OCI-LY7 (cell line): Measurements from ENCODE around the gene MRAP. TPM values are rescaled to one million over a fixed set of nuclear protein-coding genes. Genes with fewer than 3 reads are reported as not detected.

Experiments used
- BruUV-seq: library from RNA; stranded (reverse); fragments of 400-500 nt; replicated peaks from 2 replicates; lab custom pipeline; 2021; lab: Mats Ljungman, UMichigan
- CTCF ChIA-PET: fragments of 300-600 bp; sonication (Branson Sonifier 250); formaldehyde crosslinking; loops from one replicate; lab custom pipeline; 2022; ENCODE audit warnings: antibody characterized with exemption; ENCODE audit not compliant: unreplicated experiment; lab: Charles Lee
- POLR2A ChIA-PET: fragments of 300-600 bp; sonication (Branson Sonifier 250); formaldehyde crosslinking; loops from one replicate; lab custom pipeline; 2022; ENCODE audit warnings: antibody characterized with exemption; lab: Charles Lee
- DNase-seq: peaks from one replicate; pipeline ENCODE4 v3.0.0-alpha.2; 2015; ENCODE audit warnings: low spot score
- H2AFZ ChIP-seq: fragments of 200-600 bp; sonication (generic), shearing (Covaris generic); 2 replicates; pipeline ENCODE4 v1.6.1; 2014; ENCODE audit warnings: mild to moderate bottlenecking, antibody characterized with exemption, low read length, moderate library complexity
- H3K27ac ChIP-seq: fragments of 200-600 bp; sonication (generic); 2 replicates; pipeline ENCODE4 v1.5.1; 2014; ENCODE audit warnings: mixed run types, low read depth, mild to moderate bottlenecking, moderate library complexity, low read length, inconsistent platforms; ENCODE audit not compliant: poor library complexity, severe bottlenecking
- H3K36me3 ChIP-seq: fragments of 200-600 bp; sonication (generic); 2 replicates; pipeline ENCODE4 v1.6.1; 2014; ENCODE audit warnings: mild to moderate bottlenecking, antibody characterized with exemption, low read length, moderate library complexity, mixed read lengths; ENCODE audit not compliant: insufficient read depth
- H3K4me1 ChIP-seq: fragments of 200-600 bp; sonication (generic); 2 replicates; pipeline ENCODE4 v1.5.1; 2014; ENCODE audit warnings: mild to moderate bottlenecking, low read length; ENCODE audit not compliant: insufficient read depth, poor library complexity, severe bottlenecking
- H3K4me2 ChIP-seq: fragments of 200-600 bp; sonication (generic); 2 replicates; pipeline ENCODE4 v1.6.1; 2014; ENCODE audit warnings: mild to moderate bottlenecking, low read length
- H3K4me3 ChIP-seq: fragments of 200-600 bp; sonication (generic); 2 replicates; pipeline ENCODE4 v1.5.1; 2014; ENCODE audit warnings: mild to moderate bottlenecking, low read depth, low read length; ENCODE audit not compliant: poor library complexity, severe bottlenecking
- H3K79me2 ChIP-seq: fragments of 200-600 bp; sonication (generic); 2 replicates; pipeline ENCODE4 v1.6.1; 2016; ENCODE audit warnings: low read depth, mild to moderate bottlenecking, low read length, moderate library complexity, mixed read lengths; ENCODE audit not compliant: insufficient read depth
- H3K9me2 ChIP-seq: fragments of 200-600 bp; sonication (generic); 2 replicates; pipeline ENCODE4 v1.6.1; 2016; ENCODE audit warnings: mild to moderate bottlenecking, low read length, mixed read lengths; ENCODE audit not compliant: insufficient read depth
- H3K9me3 ChIP-seq: fragments of 200-600 bp; sonication (generic); 2 replicates; pipeline ENCODE4 v1.6.1; 2014; ENCODE audit warnings: mild to moderate bottlenecking, mixed run types, low read length, mixed read lengths
- H4K20me1 ChIP-seq: fragments of 200-600 bp; sonication (generic); 2 replicates; pipeline ENCODE4 v1.6.1; 2014; ENCODE audit warnings: mild to moderate bottlenecking, antibody characterized with exemption, low read length, moderate library complexity, mixed read lengths; ENCODE audit not compliant: insufficient read depth
- CTCF ChIP-seq: fragments of 200-600 bp; sonication (generic); conservative IDR thresholded peaks from 2 replicates; pipeline ENCODE4 v1.5.1; 2014; ENCODE audit warnings: mild to moderate bottlenecking, antibody characterized with exemption, low read length, moderate library complexity, mixed read lengths
- EZH2phosphoT487 ChIP-seq: fragments of 200-600 bp; sonication (generic); IDR thresholded peaks from 2 replicates; pipeline ENCODE4 v1.6.1; 2018; ENCODE audit warnings: low read depth, borderline replicate concordance, mild to moderate bottlenecking, mixed run types, antibody characterized with exemption, low read length, moderate library complexity, mixed read lengths
- intact Hi-C: fragments of 100-400 bp; cut with micrococcal nuclease; formaldehyde crosslinking; loops from one replicate; pipeline ENCODE4 v1.10.0; 2022; ENCODE audit not compliant: unreplicated experiment
- total RNA-seq, 2 experiments: library from RNA; depleted of rRNA in 1 of 2; stranded (reverse); fragments of >200 nt in 1 of 2; shearing (Covaris generic) in 1 of 2; gene quantifications; 2 replicates each; pipeline ENCODE4 v1.2.3, GENCODE V29; 2014 to 2022

MRAP gene
- total RNA-seq, 2 experiments from 2014 or later = not detected

- TF ChIP-seq CTCF (no peak), EZH2phosphoT487 (no peak)
- Histone ChIP-seq H3K79me2 (no peaks in the 10 kb centered on the region), H3K4me3 (no peak overlapping the region), H3K27ac (no peak overlapping the region), H2AFZ (no peak overlapping the region), H3K4me2 (no peak overlapping the region), H4K20me1 (no peaks in the 10 kb centered on the region), H3K9me2 (no peaks in the 10 kb centered on the region), H3K36me3 (peaks cover 97% of the 10 kb centered on the region), H3K4me1 (no peaks in the 10 kb centered on the region), H3K9me3 (no peaks in the 10 kb centered on the region)
- no TSS peak for BruUV-seq
- intact Hi-C loops = no loop called here
- DNase-seq = no peak
- ChIA-PET CTCF (no interaction called here), POLR2A (interaction anchor here (1.0 kb wide), 1 partner anchor 14 kb away, joined by 8 read pairs; no protein-coding TSS in a partner anchor)
These were observed 17.9 kb downstream of the MRAP start for GRCh38 chr21:32316361-32317215.

- BruUV-seq = no TSS peak
- H4K20me1 ChIP-seq = no peaks in the 10 kb centered on the region
- intact Hi-C loops = no loop called here
- H2AFZ ChIP-seq = no peak overlapping the region
- no peak overlapping the region for H3K27ac ChIP-seq
- no peaks in the 10 kb centered on the region for H3K9me2 ChIP-seq
- ChIA-PET POLR2A (interaction anchor here (1.0 kb wide), 1 partner anchor 13 kb away, joined by 8 read pairs; no protein-coding TSS in a partner anchor), CTCF (no interaction called here)
- H3K9me3 ChIP-seq = no peaks in the 10 kb centered on the region
- H3K36me3 ChIP-seq = peaks cover 96% of the 10 kb centered on the region
- H3K4me1 ChIP-seq = no peaks in the 10 kb centered on the region
- H3K4me2 ChIP-seq = no peak overlapping the region
- TF ChIP-seq EZH2phosphoT487 = no peak
- TF ChIP-seq CTCF = no peak
- no peaks in the 10 kb centered on the region for H3K79me2 ChIP-seq
- no peak overlapping the region for H3K4me3 ChIP-seq
- DNase-seq = no peak
These were observed 19.1 kb downstream of the MRAP start for GRCh38 chr21:32317726-32318125.

- ChIA-PET POLR2A (no interaction called here), CTCF (no interaction called here)
- Histone ChIP-seq H3K4me1 (no peaks in the 10 kb centered on the region), H3K36me3 (peaks cover 97% of the 10 kb centered on the region), H3K9me3 (no peaks in the 10 kb centered on the region), H3K4me3 (no peak overlapping the region), H3K27ac (no peak overlapping the region), H3K79me2 (no peaks in the 10 kb centered on the region), H2AFZ (no peak overlapping the region), H3K4me2 (no peak overlapping the region), H3K9me2 (no peaks in the 10 kb centered on the region), H4K20me1 (no peaks in the 10 kb centered on the region)
- DNase-seq = no peak
- no TSS peak for BruUV-seq
- intact Hi-C loops = no loop called here
- no peak for TF ChIP-seq EZH2phosphoT487
- no peak for TF ChIP-seq CTCF
These were observed 20.4 kb downstream of the MRAP start for GRCh38 chr21:32319012-32319411.
